ENCODE measurements around the gene INTS14.

The INTS14 gene

DNA sequence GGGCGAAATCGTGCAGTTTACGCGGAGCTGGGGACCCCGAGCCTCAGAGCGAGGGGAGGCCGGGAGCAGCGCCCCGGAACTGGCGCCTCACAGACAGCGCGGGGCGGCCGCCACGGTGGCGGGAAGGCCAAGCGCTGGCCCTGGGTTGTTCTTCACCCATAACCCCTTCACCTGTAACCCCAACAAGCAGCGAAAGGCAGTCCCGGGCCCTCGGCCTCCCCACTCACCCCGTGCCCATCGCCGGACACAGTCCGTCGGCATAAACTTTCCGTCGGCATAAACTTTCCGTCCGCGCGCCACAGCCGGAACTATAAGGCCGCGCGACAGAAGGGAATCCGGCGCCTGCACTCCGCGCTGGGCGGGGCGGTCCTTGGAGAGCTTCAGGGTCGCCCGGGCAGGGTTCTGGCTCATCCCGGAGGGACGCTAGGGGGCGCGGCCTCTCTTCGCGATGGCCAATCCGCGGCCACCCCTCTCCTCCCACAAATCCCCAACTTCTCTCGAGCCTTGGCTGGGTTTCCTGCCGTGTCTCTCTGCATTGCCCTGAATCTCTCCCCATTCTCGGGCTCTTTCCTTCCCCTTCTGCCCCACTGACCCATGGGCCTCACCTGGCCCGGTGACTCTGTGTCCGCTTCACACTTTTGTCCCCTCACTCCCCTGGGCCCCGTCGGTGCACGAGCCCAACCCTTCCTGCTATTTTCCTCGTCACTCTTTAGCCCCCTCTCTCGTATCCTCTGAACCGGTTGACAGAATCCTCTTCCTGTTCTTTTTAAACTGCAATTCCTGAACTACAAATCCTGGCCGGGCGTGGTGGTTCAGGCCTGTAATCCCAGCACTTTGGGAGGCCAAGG lies at the start of gene INTS14:
INTS14 (minus strand) TSS at position 261 of the 848 bp plus-strand sequence. CDS start 3,751 bp downstream, outside the sequence.
- peak; percentile 98 for DNase-seq

GRCh38 chr15:65659502-65660052 lies 48.6 kb upstream of the INTS14 start:
- DNase-seq: no peak

- DNase-seq: no peak
Observed at GRCh38 chr15:65655457-65655856, 44.5 kb upstream of the INTS14 start.

DNA sequence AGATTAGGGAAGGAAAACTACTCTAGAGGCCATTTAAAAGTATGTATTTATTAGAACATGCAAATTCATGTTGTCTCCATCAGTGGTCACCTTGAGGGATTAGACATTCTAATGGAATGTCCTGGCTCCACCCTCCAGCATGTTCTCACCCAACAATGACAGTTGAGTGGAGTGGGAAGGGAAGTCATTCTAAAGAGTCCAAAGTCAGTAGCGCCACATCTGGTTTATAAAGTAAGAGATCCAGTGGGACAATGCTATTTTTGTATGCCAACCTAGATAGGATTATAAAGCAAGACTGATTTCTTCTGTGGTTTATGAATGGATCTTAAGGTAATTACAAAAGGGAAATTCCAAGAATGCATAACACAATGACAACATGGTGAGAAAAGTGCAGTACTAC lies 44.1 kb upstream of the INTS14 start:
- DNase-seq: no peak

DNA sequence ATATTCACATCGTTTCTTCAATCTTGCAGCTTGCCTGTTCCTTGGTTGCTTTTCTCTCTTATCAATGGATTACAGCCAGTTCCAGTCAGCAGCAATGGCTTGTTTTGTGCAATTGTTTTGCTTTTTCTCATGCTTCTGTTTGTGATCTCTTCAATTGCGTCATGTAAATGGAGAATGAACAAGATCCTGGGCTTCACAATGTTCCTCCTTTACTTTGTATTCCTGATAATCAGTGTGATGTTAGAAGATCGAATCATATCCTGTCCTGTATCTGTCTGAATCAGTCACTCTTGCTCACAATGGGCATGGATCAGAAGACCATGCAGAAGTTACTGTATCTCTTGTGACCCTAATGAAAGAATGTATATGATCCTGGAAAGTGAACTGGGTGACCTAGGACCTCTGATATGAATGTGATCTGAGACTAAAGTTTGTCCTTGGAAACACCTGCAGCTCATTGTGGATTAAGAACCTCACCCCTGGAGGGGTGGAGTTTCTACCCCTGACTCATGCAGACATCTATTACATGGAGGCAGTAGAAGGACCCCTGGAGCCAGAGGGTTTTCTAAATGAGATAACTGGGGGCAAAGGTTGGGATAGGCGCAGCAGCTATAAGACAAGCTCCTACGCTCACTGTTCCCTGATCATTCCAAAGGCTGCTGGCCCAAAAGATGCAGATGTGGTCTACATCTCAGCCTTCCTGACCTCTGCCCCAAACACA lies 43.0 kb upstream of the INTS14 start:
- no peak for DNase-seq

GRCh38 chr15:65653341-65653740 lies 42.4 kb upstream of the INTS14 start:
- no peak for DNase-seq

DNA sequence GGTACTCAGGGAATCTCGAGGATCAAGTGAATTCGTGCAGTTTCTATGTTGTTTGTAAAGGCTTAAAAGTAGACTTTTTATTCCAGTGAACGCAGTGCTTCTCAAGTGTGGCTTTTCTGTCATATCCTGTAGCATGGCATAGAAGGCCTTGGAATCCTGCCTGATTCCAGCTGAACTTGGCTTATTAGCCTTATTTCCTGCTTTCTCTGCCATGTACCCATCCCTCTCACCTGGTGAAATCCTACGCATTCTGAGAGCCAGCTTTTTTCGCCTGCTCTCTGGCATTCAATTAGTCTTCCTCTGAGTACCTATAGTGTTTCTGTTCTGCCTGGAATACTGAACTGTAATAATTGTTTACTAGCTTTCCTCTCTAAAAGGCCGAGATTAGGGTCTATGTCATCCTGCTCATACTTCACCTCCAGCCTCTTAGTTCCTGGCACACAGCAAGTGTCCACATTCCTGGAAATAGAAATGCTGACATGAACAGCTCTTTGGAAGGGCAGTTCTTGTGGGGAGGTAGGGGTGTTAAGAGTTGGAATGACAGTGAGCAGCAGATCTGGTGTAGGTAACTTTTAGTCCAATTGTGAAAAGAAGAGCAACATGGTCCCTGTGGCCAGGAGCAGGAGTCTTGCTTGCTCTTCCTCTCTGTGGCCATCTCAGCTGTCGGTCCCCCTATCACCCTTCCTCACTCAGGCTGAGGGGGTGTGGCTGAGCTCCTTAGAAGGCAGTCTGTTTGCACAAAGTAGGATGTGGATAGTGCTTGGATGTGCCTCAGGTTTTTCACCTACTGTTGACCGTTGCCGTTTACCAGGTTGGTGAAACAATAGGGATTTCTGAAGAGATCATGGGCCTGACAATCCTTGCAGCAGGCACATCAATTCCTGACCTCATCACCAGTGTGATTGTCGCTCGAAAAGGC lies 41.2 kb upstream of the INTS14 start:
- no peak for DNase-seq

GRCh38 chr15:65651042-65651322 lies 40.1 kb upstream of the INTS14 start:
- DNase-seq: no peak

- no peak for DNase-seq
Observed at GRCh38 chr15:65650312-65651041, 39.5 kb upstream of the INTS14 start.

GRCh38 chr15:65646486-65646885 lies 35.6 kb upstream of the INTS14 start:
- no peak for DNase-seq

GRCh38 chr15:65645392-65645791 lies 34.5 kb upstream of the INTS14 start:
- DNase-seq: no peak

GRCh38 chr15:65644282-65644681 lies 33.4 kb upstream of the INTS14 start:
- DNase-seq: no peak

DNA sequence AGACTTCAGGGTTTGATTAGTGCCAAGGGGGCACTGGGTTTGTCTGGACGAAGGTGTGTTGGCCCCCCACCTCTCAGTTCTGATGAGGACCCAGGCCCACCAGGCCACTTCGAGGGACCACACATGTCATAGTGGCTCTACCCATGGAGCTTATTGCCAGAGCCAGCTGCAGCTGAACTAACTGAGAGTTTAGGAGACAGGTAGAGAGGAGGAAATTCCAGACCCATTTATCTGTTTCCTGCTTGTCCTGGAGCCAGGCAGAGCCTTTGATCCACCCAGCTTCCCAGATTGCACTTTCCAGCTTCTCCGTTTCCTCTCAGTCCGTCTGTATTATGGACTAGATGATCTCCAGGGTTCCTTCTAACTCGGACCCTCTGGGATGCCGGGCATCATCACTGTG lies 31.7 kb upstream of the INTS14 start:
- no peak for DNase-seq

GRCh38 chr15:65641768-65642475 lies 31.0 kb upstream of the INTS14 start:
- DNase-seq: no peak

GRCh38 chr15:65639509-65639908 lies 28.6 kb upstream of the INTS14 start:
- DNase-seq: no peak

- DNase-seq: peak; percentile 78
Observed at GRCh38 chr15:65638681-65639089, 27.8 kb upstream of the INTS14 start.

GRCh38 chr15:65638109-65638508 lies 27.2 kb upstream of the INTS14 start:
- no peak for DNase-seq

- DNase-seq: no peak
Observed at GRCh38 chr15:65634356-65634755, 23.4 kb upstream of the INTS14 start.

DNA sequence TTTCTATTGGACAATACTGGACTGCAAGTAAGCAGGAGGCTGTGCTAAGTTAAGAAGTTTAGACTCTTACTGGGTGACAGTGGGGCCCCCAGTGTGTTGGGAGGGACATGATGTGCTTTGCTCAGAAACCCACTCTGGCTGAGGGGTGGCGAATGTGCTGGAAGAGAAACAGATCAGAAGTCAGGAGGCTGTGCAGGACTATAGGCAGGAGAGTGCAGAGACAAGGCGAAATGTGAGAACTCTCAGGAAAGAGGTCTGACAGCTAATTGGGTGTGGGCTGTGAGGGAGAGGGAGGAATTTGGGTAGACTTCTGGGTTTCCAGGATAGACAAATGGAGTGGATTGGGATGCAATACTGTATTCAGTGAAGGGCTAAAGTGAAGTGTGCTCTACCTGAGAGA lies 22.8 kb upstream of the INTS14 start:
- DNase-seq: no peak

- DNase-seq: no peak
Observed at GRCh38 chr15:65632780-65633375, 21.9 kb upstream of the INTS14 start.

DNA sequence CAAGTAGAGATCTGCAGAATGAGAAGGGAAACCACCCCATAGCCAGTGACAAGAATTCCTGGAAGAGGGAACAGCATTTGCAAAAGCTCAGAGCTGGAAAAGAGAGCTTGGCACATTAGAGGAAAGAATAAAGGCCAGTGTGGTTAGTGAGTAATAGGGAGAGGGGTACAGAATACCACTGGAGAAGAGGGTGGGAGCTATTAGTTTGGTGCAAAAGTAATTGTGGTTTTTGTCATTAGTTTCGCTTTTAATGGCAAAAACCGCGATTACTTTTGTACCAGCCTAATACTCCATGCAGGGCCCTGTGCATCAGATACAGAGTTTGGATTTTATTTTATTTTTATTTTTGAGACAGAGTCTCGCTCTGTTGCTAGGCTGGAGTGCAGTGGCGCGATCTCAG lies 20.6 kb upstream of the INTS14 start:
- no peak for DNase-seq
